Calu3 (cell line): ENCODE data around the gene ZNF341. TPM values are rescaled to one million over a fixed set of nuclear protein-coding genes. Genes with fewer than 3 reads are reported as not detected.
A peak's percentile ranks its signal among the peaks of the same experiment; 100 is the strongest.

ENCODE experiments used
- BruUV-seq: library from RNA; stranded (reverse); fragments of 400-500 nt; replicated peaks from 2 replicates; lab custom pipeline; 2021; lab: Mats Ljungman, UMichigan
- CTCF ChIA-PET: fragments of 300-600 bp; sonication (Branson Sonifier 250); formaldehyde crosslinking; loops from one replicate; lab custom pipeline; 2022; ENCODE audit warnings: antibody characterized with exemption; lab: Charles Lee
- DNase-seq: peaks from one replicate; pipeline ENCODE4 v3.0.0; 2022
- H3K27ac Mint-ChIP-seq: one replicate; pipeline ENCODE4 v1.8.0; 2022; ENCODE audit warnings: mixed read lengths; ENCODE audit not compliant: unreplicated experiment
- H3K27me3 Mint-ChIP-seq: one replicate; pipeline ENCODE4 v1.8.0; 2022; ENCODE audit warnings: mixed read lengths; ENCODE audit not compliant: unreplicated experiment
- H3K36me3 Mint-ChIP-seq: one replicate; pipeline ENCODE4 v1.8.0; 2022; ENCODE audit warnings: mild to moderate bottlenecking, moderate library complexity, mixed read lengths; ENCODE audit not compliant: insufficient read depth, unreplicated experiment
- H3K4me1 Mint-ChIP-seq: one replicate; pipeline ENCODE4 v1.8.0; 2022; ENCODE audit warnings: mild to moderate bottlenecking, low read depth, mixed read lengths; ENCODE audit not compliant: unreplicated experiment
- H3K4me3 Mint-ChIP-seq: one replicate; pipeline ENCODE4 v1.8.0; 2022; ENCODE audit warnings: mild to moderate bottlenecking, low read depth, moderate library complexity, mixed read lengths; ENCODE audit not compliant: unreplicated experiment
- H3K9me3 Mint-ChIP-seq: one replicate; pipeline ENCODE4 v1.8.0; 2022; ENCODE audit warnings: low read depth, mixed read lengths; ENCODE audit not compliant: unreplicated experiment
- CTCF ChIP-seq: fragments of 200-600 bp; IDR thresholded peaks from one replicate; pipeline ENCODE4 v1.8.0; 2022; ENCODE audit warnings: antibody characterized with exemption; ENCODE audit not compliant: unreplicated experiment
- intact Hi-C: fragments of 100-400 bp; cut with micrococcal nuclease; formaldehyde crosslinking; loops from one replicate; pipeline ENCODE4 v1.10.0; 2022; ENCODE audit not compliant: unreplicated experiment
- total RNA-seq: library from RNA; stranded (reverse); gene quantifications from 2 replicates; pipeline ENCODE4 v1.2.3, GENCODE V29; 2022

Gene ZNF341
- total RNA-seq, 1 experiment from 2014 or later, result 12.9 TPM

- BruUV-seq, result no TSS peak
- Mint-ChIP-seq H3K4me3 (peak overlapping the region; percentile 78), H3K36me3 (peaks cover 37% of the 10 kb centered on the region), H3K9me3 (peaks cover 12% of the 10 kb centered on the region), H3K4me1 (peaks cover 37% of the 10 kb centered on the region), H3K27me3 (no peaks in the 10 kb centered on the region), H3K27ac (peak overlapping the region; percentile 76)
- TF ChIP-seq CTCF, result no peak
- CTCF ChIA-PET, result interaction anchor here (0.7 to 1.8 kb wide), 7 partner anchors 10 to 336 kb away, joined by 3 to 13 read pairs (median 5); no protein-coding TSS in a partner anchor
- intact Hi-C loops, result loop anchor here (2.0 to 5.0 kb wide), 4 partner anchors 45 to 183 kb away; partner anchors contain the start of gene ACTL10
- DNase-seq, result peak; percentile 80
These were observed 2.1 kb downstream of the ZNF341 start for GRCh38 chr20:33733654-33734576.

- Mint-ChIP-seq H3K4me1 (peaks cover 29% of the 10 kb centered on the region), H3K27me3 (no peaks in the 10 kb centered on the region), H3K9me3 (peaks cover 12% of the 10 kb centered on the region), H3K27ac (peak overlapping the region; percentile 51), H3K4me3 (no peak overlapping the region), H3K36me3 (peaks cover 27% of the 10 kb centered on the region)
- TF ChIP-seq CTCF, result no peak
- intact Hi-C loops, result no loop called here
- CTCF ChIA-PET, result no interaction called here
- BruUV-seq, result no TSS peak
- DNase-seq, result no peak
These were observed 5.2 kb downstream of the ZNF341 start for GRCh38 chr20:33736962-33737361.

GRCh38 chr20:33739493-33739892 is 7.7 kb downstream of the ZNF341 start:
- H3K27me3 Mint-ChIP-seq, result no peaks in the 10 kb centered on the region
- H3K9me3 Mint-ChIP-seq, result peaks cover 12% of the 10 kb centered on the region
- BruUV-seq, result no TSS peak
- DNase-seq, result no peak
- intact Hi-C loops, result no loop called here
- H3K4me3 Mint-ChIP-seq, result no peak overlapping the region
- no peak overlapping the region for H3K27ac Mint-ChIP-seq
- TF ChIP-seq CTCF, result no peak
- peaks cover 19% of the 10 kb centered on the region for H3K4me1 Mint-ChIP-seq
- peaks cover 12% of the 10 kb centered on the region for H3K36me3 Mint-ChIP-seq
- CTCF ChIA-PET, result no interaction called here

- Mint-ChIP-seq H3K27ac (no peak overlapping the region), H3K36me3 (peaks cover 12% of the 10 kb centered on the region), H3K4me1 (peaks cover 18% of the 10 kb centered on the region), H3K9me3 (peaks cover 12% of the 10 kb centered on the region), H3K4me3 (no peak overlapping the region), H3K27me3 (no peaks in the 10 kb centered on the region)
- intact Hi-C loops, result loop anchor here (5.0 kb wide), 1 partner anchor 72 kb away; the partner anchor contains the start of gene CHMP4B
- no TSS peak for BruUV-seq
- no peak for TF ChIP-seq CTCF
- CTCF ChIA-PET, result no interaction called here
- DNase-seq, result no peak
These were observed 8.4 kb downstream of the ZNF341 start for GRCh38 chr20:33740189-33740588.
